Stomach (tissue), 9 donors: ENCODE data around the gene FOXO3. TPM values are rescaled to one million over a fixed set of nuclear protein-coding genes. Genes with fewer than 3 reads are reported as not detected.
A peak's percentile ranks its signal among the peaks of the same experiment; 100 is the strongest.

ENCODE experiments used
- DNase-seq, 2 donors: peaks; one replicate each; pipeline versions ENCODE4 v3.0.0 to v3.0.0-alpha.2; 2013 to 2019
- H3K27ac ChIP-seq, 5 donors: fragments of 200-600 bp in 4 of 5; sonication (generic) in 4 of 5; one replicate each; pipeline ENCODE4 v1.5.1; 2013 to 2019; ENCODE audit warnings: mild to moderate bottlenecking in 1 of 5, moderate library complexity in 1 of 5
- H3K27me3 ChIP-seq, 3 donors: fragments of 200-600 bp; sonication (generic); one replicate each; pipeline ENCODE4 v1.5.1; 2017 to 2019; ENCODE audit warnings: mixed run types in 1 of 3
- H3K36me3 ChIP-seq, 4 donors: fragments of 200-600 bp; sonication (generic); 1 replicate in 3 of 4; 2 replicates in 1 of 4; pipeline ENCODE4 v1.5.1; 2016 to 2019
- H3K4me1 ChIP-seq, 4 donors: fragments of 200-600 bp; sonication (generic); one replicate each; pipeline ENCODE4 v1.5.1; 2016 to 2019
- H3K4me3 ChIP-seq, 4 donors: fragments of 200-600 bp; sonication (generic) in 3 of 4; one replicate each; pipeline ENCODE4 v1.5.1; 2016 to 2019; ENCODE audit warnings: mild to moderate bottlenecking in 1 of 4
- H3K9me3 ChIP-seq, 4 donors: fragments of 200-600 bp; sonication (generic); one replicate each; pipeline ENCODE4 v1.5.1; 2016 to 2019
- EP300 ChIP-seq: sonication (generic); formaldehyde crosslinking; IDR thresholded peaks from one replicate; pipeline ENCODE4 v1.6.1; 2017; ENCODE audit warnings: antibody characterized with exemption
- POLR2A ChIP-seq, 4 donors: fragments of 450-650 bp; IDR thresholded peaks; one replicate each; pipeline ENCODE4 v1.6.1; 2016; ENCODE audit warnings: antibody characterized with exemption in 4 of 4, control low read depth in 2 of 4, mild to moderate bottlenecking in 1 of 4, moderate library complexity in 1 of 4
- POLR2AphosphoS5 ChIP-seq, 3 donors: sonication (generic); formaldehyde crosslinking; IDR thresholded peaks; one replicate each; pipeline ENCODE4 v1.6.1; 2016; ENCODE audit warnings: antibody characterized with exemption in 3 of 3
- WGBS, 5 donors: extraction: QIAGEN DNeasy Blood & Tissue Kit in 3 of 5; methylation state at CpG; one replicate each; pipeline versions ENCODE4 v1.1.5 to v1.1.7; 2013 to 2018; 5-methylcytosine and 5-hydroxymethylcytosine counted together
- intact Hi-C: fragments of 100-400 bp; cut with DNase I; formaldehyde crosslinking; loops from one replicate; pipeline ENCODE4 v1.15.1; 2023; ENCODE audit warnings: low total_unique reads
- polyA plus RNA-seq, 3 donors: library from polyadenylated mRNA; stranded (reverse); fragments of 200-250 nt; gene quantifications; one replicate each; pipeline ENCODE4 v1.2.3, GENCODE V29; 2013
- total RNA-seq, 5 donors: library from RNA; depleted of rRNA; stranded (reverse); fragments of >200 nt; gene quantifications; one replicate each; pipeline versions ENCODE4 v1.1.0 to v1.2.3, GENCODE V29; 2014 to 2016
- TF ChIP-seq, protein P1 (sequence below), 7 experiments: fragments of 450-650 bp in 4 of 7; fragments of 200-600 bp in 3 of 7; sonication (generic) in 3 of 7; IDR thresholded peaks; one replicate each; pipeline ENCODE4 v1.5.1; 2016 to 2019; ENCODE audit warnings: antibody characterized with exemption in 7 of 7, control low read depth in 2 of 7, mild to moderate bottlenecking in 1 of 7
- donor health status: healthy with polysubstance abuse.
- donor health status: Bipolar disorder and iron deficiency.
- donor health status: healthy.

FOXO3 gene
- total and polyA plus RNA-seq, 8 donors: 13.0 to 89.8 (median 42.1) TPM

DNA sequence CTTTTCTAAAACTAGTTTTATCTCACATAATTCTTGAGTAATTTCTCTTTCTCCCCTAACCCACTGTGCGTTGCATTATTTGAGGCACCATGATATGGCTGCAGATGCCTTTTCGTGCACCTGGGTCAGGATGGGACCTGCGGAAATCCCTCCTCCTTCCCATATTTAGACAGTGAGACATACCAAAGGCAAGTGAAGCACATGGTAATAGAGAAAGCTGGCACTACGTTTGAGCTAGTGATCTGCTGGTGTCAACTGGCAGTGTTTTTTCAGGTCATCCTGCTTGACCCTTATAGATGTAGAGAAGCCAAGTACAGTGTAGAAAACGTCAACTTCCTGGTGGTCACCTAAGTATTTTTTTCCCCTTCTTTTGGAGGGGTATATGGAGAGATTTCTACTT, 71.7 kb downstream of the FOXO3 start:
- WGBS, 5 donors: 61 to 69% (median 68%) methylated on average over 5 of the region's 5 CpGs
- DNase-seq: no peak
- H3K4me1 ChIP-seq: peaks cover 63 to 100% (median 81%) of the 10 kb centered on the region in 4 donors
- intact Hi-C loops: no loop called here
- H3K27me3 ChIP-seq: no peaks in the 10 kb centered on the region
- H3K36me3 ChIP-seq: no peaks in the 10 kb centered on the region
- TF ChIP-seq EP300: no peak
- no peak for TF ChIP-seq POLR2A (IDR thresholded peaks at IDR 0.05)
- TF ChIP-seq POLR2AphosphoS5 (IDR thresholded peaks at IDR 0.05): no peak
- TF ChIP-seq, protein P1, sequence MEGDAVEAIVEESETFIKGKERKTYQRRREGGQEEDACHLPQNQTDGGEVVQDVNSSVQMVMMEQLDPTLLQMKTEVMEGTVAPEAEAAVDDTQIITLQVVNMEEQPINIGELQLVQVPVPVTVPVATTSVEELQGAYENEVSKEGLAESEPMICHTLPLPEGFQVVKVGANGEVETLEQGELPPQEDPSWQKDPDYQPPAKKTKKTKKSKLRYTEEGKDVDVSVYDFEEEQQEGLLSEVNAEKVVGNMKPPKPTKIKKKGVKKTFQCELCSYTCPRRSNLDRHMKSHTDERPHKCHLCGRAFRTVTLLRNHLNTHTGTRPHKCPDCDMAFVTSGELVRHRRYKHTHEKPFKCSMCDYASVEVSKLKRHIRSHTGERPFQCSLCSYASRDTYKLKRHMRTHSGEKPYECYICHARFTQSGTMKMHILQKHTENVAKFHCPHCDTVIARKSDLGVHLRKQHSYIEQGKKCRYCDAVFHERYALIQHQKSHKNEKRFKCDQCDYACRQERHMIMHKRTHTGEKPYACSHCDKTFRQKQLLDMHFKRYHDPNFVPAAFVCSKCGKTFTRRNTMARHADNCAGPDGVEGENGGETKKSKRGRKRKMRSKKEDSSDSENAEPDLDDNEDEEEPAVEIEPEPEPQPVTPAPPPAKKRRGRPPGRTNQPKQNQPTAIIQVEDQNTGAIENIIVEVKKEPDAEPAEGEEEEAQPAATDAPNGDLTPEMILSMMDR (IDR thresholded peaks at IDR 0.05): no peak
- no peak overlapping the region for H3K4me3 ChIP-seq
- no peaks in the 10 kb centered on the region for H3K9me3 ChIP-seq
- H3K27ac ChIP-seq: no peak overlapping the region

DNA sequence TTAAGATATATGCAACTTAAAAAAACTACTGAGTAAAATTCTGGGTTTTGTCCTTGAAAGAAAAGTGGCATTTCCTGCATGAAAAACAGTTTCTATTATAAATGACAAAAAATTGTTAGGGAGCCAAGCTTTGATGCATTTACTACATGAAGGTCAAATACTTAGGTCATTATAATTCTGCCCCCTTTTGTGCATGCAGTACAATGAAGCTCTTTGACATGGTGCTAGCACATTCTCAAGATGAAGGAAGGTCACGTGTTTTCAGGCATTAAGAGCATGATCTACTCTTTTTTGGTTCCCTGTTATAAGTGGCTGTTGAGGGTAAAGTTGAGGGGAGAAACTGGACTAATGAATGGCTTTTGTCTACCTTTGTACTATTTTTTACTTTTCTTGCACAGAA, 72.7 kb downstream of the FOXO3 start:
- WGBS, 5 donors: 68 to 89% (median 84%) methylated on average over 1 of the region's 1 CpG
- Histone ChIP-seq H3K4me1 (peaks cover 53 to 98% (median 75%) of the 10 kb centered on the region in 4 donors), H3K36me3 (no peaks in the 10 kb centered on the region), H3K27ac (no peak overlapping the region), H3K9me3 (no peaks in the 10 kb centered on the region), H3K4me3 (no peak overlapping the region), H3K27me3 (no peaks in the 10 kb centered on the region)
- intact Hi-C loops: no loop called here
- DNase-seq: no peak
- TF ChIP-seq POLR2A (IDR thresholded peaks at IDR 0.05): no peak
- no peak for TF ChIP-seq POLR2AphosphoS5 (IDR thresholded peaks at IDR 0.05)
- TF ChIP-seq EP300: no peak
- TF ChIP-seq, protein P1 (IDR thresholded peaks at IDR 0.05): no peak

DNA sequence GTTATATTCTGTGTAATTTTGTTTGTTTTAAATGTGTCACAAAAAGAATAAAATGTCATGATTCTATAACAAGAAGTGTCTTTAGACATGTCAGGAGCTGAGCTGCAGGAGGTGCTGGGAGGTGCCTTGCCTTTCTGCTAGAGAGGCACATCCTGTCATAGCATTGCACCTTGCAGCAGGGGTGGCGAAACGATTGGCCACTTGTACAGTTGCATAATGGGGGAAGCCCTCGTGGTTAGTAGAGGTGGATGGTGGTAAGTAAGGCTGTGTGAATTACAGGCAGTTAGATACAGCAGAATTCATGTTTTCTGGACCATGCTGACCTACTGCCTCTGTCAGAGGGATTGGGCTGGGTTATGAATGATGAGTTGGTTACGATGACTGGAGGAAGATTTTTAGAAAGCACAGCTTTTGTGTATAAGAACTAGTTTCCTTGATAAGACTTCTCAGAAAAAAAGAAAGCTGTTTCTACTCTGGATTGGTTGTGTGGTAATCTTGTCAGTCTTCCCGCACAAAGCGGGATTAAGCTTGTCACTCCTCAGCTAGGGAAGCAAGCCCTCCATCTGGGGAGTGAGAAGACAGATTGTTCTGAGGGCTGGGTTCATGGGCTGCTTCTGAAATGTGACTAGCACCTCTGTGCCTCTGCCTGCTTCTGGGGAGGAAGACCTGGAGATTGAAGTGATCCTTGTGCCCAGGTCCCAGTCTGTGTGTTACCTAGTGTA, 74.9 kb downstream of the FOXO3 start:
- intact Hi-C loops: no loop called here
- TF ChIP-seq POLR2A (IDR thresholded peaks at IDR 0.05) (no peak), EP300 (no peak), POLR2AphosphoS5 (IDR thresholded peaks at IDR 0.05) (peak in 1 of 3 donors; percentile 11)
- TF ChIP-seq, protein P1 (IDR thresholded peaks at IDR 0.05): no peak
- peak; percentile 34 to 39 for DNase-seq

DNA sequence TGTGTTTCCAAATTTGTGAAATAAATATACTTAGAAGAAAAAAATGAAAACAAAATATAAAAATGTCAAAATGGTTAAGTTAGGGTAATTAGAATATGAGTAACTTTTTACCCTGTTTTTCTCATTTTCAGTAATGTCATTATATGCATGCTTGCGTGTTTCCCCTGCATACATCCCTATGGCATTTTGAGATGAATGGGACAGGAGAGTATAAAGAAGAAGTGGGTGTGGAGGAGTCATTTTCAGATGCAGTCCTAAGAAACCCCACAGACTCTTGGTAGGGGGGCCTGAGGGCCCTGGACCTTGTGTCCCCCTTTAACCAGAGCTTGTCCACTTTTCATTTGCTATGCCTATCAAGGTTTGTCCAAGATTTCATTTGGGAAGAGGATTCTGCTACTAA, 77.2 kb downstream of the FOXO3 start:
- TF ChIP-seq, protein P1 (IDR thresholded peaks at IDR 0.05): no peak
- TF ChIP-seq POLR2AphosphoS5 (IDR thresholded peaks at IDR 0.05): no peak
- no peak for TF ChIP-seq POLR2A (IDR thresholded peaks at IDR 0.05)
- no peak for TF ChIP-seq EP300
- Histone ChIP-seq H3K9me3 (no peaks in the 10 kb centered on the region), H3K27me3 (no peaks in the 10 kb centered on the region), H3K27ac (no peak overlapping the region), H3K4me1 (peaks cover 41 to 81% (median 58%) of the 10 kb centered on the region in 4 donors), H3K36me3 (peaks cover 0 to 7% (median 0%) of the 10 kb centered on the region in 4 donors), H3K4me3 (no peak overlapping the region)
- DNase-seq: no peak
- WGBS, 5 donors: 88 to 97% (median 91%) methylated on average over 1 of the region's 1 CpG
- intact Hi-C loops: no loop called here

More for the DNA sequence above, 74.9 kb downstream of the FOXO3 start:
- Histone ChIP-seq H3K27ac (no peak overlapping the region), H3K27me3 (no peaks in the 10 kb centered on the region), H3K9me3 (no peaks in the 10 kb centered on the region), H3K36me3 (peaks cover 0 to 7% (median 0%) of the 10 kb centered on the region in 4 donors), H3K4me1 (peaks cover 51 to 93% (median 69%) of the 10 kb centered on the region in 4 donors), H3K4me3 (no peak overlapping the region)
- 52 to 70% (median 68%) methylated on average over 6 of the region's 6 CpGs for whole genome bisulfite sequencing, 5 donors
